ENCODE data around the gene RNF217.

RNF217 gene

DNA sequence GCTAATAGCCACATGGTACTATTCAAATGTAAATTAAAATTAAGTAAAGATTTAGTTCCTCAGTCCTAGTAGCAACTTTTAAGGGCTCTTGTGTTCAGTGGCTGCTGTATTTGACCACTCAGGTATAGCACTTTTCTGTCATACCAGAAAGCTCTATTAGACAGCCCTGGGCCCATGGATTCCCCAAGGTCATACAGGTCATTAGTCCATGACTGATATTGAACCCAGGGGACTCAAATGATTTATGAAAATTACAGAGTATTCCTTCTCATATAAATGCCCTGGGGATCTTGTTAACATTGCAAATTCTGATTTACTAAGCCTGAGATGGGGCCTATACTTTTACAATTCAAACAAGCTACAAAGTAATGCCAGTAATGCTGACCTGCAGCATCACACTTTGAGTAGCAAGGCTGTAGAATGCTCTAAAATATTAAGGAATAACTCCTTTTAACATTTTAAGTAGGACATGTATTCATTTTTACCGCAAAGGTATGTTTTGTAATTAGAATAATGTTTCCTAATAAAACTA lies 29.6 kb downstream of the RNF217 start:
- no peak for DNase-seq

- no peak for DNase-seq
Measured at GRCh38 chr6:124993327-124993726, 31.1 kb downstream of the RNF217 start.

DNA sequence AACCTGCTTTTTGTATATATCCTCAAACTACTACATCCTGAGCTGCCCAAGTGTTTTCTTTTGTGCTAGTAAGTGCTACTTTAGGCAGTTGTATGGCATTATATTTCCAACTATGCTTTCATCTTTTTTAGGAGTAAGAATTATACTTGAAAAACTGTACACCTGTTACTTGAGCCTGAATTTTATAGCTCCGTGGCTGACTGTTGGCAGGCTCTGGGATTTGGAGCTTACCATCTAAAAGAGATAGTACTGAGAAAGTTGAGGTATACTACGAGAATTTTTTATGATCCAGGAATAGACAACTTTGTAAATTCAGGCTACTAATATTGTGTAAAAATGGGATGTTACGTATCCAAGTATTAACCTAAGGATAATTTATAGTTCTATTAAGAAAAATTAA lies 32.4 kb downstream of the RNF217 start:
- no peak for DNase-seq

- DNase-seq: no peak
Measured at GRCh38 chr6:124995131-124995530, 32.9 kb downstream of the RNF217 start.

DNA sequence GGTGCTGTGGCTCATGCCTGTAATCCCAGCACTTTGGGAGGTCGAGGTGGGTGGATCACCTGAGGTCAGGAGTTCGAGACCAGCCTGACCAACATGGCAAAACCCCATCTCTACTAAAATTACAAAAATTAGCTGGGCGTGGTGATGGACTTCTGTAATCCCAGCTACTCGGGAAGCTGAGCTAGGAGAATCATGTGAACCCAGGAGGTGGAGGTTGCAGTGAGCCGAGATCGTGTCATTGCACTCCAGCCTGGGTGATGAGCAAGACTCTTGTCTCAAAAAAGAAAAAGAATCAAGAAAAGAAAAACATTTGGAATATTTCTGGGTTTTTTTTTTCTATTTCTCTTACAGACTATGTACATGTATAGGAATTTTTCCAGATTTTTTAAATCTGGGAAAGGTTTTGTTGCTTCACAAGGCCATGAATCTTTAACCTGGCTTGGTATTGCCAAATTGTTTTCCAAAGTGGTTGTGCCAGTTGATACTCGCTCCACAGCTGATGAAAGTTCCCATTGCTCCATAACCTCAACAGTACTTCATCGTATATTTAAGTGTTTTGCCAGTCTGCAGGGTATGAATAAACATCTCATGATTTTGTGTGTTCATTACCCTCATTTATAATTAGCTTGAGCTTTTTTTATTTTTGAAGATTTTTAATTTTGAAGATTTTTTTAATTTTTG lies 33.5 kb downstream of the RNF217 start:
- DNase-seq: no peak

GRCh38 chr6:124996411-124996810 lies 34.2 kb downstream of the RNF217 start:
- no peak for DNase-seq

DNA sequence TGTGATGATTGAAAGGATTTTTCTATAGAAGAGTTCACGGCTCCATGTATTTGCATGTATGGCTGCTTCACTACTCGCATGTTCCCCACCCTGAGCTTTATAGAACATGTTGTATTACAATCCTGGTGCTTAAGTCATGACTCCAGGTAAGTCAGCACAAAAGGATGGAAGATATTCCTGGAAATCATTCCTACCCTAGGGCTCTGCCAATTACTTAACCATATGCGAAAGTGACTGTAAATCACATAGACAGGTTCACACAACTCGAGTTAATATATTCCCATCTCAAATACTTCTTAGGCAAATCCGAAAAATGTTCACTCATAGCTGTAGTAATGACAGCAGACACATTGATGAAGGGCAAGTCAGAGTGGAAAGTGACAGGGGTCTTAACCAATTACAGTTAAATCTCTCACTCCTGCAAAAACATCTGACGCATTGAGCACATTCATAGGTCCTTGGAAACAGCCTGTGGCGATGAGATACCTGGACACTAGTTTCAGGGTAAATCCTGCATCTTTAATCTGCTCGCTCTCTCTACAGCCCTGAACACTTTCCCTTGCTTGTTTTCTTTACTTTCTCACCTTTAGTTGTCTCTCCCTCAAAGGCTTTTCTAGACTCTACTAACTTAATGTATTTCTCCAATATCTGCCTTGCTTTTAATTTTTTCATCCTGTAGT lies 35.1 kb downstream of the RNF217 start:
- no peak for DNase-seq

GRCh38 chr6:124999105-124999764 lies 37.0 kb downstream of the RNF217 start:
- DNase-seq: no peak

DNA sequence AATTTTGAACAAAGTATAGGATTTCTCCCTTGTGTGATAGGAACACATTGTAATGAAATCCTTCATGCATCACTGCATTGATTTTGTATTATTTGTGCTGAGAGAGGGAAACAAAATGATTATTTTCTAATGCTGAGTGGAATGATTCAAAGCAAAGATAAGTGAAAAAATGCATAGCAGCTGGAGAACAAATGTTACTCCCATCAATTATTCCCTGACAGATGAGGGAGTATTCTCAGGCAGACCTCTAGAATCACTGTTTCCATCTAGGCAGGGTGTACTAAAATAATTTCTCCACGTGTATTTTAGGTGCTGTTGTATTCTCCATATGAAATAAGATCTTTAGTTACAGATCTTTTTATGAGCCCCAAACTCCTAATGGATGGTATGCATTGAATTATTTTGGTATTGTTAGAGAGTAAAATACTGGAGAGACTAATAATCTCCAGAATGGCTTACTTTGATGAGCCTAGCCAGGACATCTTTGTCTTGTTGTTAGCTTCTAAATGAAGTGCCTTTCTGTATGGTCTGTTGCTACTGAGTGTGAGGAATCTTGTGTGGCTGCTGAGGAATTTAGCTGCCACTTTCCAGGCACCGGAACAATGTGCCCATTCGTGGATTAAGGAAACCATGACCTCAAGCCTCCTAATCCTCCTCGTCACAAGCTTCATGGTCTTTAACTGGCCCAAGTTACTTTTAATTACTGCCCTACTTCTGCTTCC lies 39.6 kb downstream of the RNF217 start:
- no peak for DNase-seq

DNA sequence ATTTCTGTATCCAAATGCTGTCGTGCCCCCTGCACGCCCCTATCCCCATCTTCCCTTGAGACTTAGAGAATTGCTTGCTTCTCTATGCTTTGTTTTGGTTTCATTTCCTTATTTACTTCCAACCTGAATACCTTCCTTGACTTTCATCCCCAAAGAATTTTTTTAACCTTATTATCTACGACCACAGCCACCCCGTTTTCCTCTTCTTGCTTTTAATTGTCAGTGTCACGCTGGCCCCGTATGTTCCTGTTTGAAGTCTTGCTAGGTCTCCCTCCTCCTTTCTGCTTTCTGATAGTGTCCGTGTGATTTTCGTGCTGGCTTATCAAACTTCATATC lies 40.1 kb downstream of the RNF217 start:
- DNase-seq: no peak

- no peak for DNase-seq
Measured at GRCh38 chr6:125003070-125003469, 40.8 kb downstream of the RNF217 start.

DNA sequence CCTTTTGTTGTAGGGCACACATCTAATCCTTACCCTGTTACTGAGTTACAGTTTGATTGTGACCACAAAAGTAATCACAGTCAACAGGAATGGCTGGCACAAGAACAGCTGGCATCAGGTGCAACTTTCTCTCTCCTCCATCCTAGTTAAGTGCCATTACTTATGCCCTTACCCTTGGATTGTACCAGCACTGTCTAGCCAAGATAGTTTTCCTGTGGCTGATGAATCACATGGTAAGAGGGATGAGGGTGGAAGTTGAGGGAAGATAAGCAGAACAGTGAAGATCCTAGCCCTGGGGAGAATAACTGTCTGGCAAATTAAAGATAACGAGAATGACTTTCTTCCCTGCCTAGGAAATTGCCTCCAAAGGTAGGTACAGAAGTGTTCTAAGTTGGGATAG lies 42.0 kb downstream of the RNF217 start:
- no peak for DNase-seq

GRCh38 chr6:125004797-125005595 lies 42.8 kb downstream of the RNF217 start:
- no peak for DNase-seq

DNA sequence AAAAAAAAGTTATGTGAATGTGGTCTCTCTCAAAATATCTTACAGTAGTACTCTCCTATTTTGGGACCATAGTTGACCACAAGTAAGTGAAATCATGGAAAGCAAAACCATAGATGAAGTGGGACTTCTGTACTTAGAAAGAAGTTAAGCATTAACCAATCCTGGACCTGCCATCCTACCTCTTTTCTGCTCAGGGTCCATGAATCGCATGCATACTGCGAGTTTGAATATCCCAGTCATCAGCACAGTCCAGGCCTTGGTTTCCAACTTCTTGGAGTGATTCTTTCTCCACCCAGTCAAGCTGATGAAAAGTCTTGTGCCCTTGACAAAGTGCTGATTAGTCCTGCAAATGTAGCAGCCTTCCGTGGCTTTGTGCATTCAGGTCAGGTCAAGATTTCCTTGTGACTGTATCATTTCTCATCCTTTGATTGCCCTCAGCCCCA lies 46.0 kb downstream of the RNF217 start:
- no peak for DNase-seq

DNA sequence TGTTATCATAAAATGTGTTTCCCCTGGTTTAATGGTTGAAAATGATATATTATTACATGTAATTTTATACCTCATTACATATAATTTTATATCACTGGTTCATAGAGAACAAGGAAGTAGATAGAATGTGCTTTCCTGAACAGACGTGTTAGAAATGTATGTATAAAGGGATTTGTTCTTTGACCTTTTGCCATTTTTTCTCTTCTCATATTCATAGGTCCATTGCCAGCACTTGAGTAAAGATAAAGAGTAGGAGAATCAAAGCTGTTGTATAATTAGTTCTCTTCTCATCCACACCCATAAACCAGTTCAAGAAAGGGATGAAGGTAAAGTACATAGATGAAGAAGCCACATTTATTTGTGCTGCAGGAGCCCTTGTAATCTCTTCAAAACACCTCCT lies 46.7 kb downstream of the RNF217 start:
- no peak for DNase-seq

- DNase-seq: no peak
Measured at GRCh38 chr6:125009578-125009977, 47.3 kb downstream of the RNF217 start.

DNA sequence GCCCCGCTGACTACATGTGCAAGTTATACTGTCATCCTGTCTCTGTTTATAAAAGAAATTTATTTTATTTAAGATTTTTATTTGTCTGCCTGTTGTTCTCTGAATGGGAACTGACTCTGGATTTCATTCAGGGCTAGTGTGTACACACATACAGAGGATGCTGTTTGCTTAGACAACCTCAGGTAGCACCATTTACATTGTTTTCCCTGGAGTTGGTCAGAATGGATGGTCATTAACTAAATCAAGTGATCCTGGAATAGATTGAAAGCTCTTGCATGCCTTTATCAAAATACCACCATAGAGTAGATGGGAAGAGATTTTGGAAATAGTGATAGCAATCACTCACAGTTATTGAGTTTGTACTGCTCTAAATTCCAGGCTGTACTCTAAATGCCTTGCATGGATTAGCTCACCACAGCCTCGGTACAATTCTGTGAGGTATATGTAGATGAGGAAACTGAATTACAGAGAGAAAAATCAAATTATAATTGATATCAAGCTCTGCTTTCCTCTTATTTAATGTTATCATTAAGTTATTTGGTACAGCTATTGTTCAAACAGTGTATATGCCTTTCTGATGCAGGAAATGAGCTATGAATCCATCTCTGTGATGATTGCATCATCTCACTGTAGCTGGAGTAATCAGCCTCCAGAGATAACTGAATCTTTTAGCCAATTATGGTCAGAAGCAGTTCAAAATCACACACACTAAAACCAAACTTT lies 51.9 kb downstream of the RNF217 start:
- no peak for DNase-seq

DNA sequence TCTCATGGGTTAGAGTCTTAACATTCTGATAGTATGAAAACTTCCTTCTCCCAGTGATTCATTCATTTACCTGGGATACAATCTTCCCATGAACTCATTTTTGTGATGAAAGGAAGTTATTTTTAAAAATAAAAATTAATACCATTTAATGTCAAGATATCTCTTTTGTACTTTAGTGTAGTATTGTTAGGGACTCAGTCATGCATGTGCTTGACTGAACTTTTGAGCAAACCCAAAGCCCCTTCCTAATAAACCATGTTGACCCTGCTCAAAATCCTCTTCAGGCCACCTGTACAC lies 52.4 kb downstream of the RNF217 start:
- DNase-seq: no peak

DNA sequence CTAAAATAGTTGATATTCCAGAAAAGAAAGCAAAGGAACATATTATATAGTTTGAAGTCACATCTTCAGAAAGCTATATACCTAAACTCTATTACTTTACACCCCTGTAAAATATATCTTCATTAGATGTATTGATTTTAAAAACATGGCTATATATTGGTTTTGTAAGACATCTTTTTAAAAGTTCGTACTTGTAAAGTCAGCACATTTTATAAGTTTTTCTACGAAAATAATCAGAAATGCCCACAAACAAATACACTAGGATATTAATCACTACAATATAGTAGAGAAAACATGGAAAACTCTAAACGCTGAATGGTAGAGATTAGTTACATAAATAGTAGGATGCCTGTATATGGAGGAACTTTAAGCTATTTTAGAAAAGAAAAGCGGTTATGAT lies 52.9 kb downstream of the RNF217 start:
- no peak for DNase-seq

DNA sequence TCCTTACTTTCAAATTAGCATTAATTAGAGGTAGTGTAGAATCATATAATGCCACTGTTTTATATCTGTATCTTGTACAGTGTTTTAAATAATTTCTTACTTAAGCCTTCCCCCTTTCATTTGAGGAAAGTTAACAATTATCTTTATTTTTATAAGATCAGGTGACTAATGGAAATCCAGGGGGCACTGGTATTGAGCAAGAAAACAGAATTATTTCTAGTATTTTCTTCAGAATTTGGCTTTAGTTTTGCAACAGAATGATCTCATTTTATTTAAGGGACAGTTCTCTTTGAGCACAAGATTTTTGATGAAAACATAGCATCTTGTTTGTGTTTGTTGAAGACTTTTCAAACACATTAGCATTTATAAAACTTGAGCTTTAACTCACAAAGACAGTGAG lies 55.9 kb downstream of the RNF217 start:
- no peak for DNase-seq

GRCh38 chr6:125019281-125019680 lies 57.0 kb downstream of the RNF217 start:
- DNase-seq: no peak

GRCh38 chr6:125019918-125020317 lies 57.7 kb downstream of the RNF217 start:
- no peak for DNase-seq
